Prostate gland (tissue), 2 donors: ENCODE measurements around the gene CFAP107.

Experiments used
- CTCF ChIP-seq, 4 experiments: fragments of 200-600 bp in 2 of 4; fragments of 450-650 bp in 2 of 4; sonication (generic) in 2 of 4; IDR thresholded peaks; 1 replicate in 3 of 4; 2 replicates in 1 of 4; pipeline ENCODE4 v1.5.1; 2016 to 2019; ENCODE audit warnings: antibody characterized with exemption in 4 of 4, mild to moderate bottlenecking in 2 of 4, moderate library complexity in 2 of 4
- POLR2A ChIP-seq: fragments of 450-650 bp; IDR thresholded peaks from one replicate; pipeline ENCODE4 v1.6.1; 2016; ENCODE audit warnings: antibody characterized with exemption, mild to moderate bottlenecking
- POLR2AphosphoS5 ChIP-seq: sonication (generic); formaldehyde crosslinking; IDR thresholded peaks from one replicate; pipeline ENCODE4 v1.6.1; 2017; ENCODE audit warnings: antibody characterized with exemption

DNA sequence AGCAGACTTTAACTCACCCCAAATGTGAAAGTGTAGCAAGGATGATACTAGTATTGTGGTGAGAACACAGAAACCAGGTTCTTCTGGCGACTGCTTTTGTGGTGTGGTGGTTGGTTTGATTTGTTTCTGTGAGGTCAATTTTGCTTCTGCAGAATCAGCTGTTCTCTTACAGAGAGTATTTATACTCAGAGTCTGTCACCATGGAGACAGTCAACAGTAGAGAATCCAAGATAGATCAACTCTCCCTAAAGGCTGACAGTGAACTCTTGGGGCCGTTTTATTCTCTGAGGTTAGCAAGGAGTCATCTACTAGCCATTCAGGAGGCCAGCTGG, at the start of gene CFAP107:
- TF ChIP-seq CTCF (IDR thresholded peaks at IDR 0.05) (no peak), POLR2A (no peak), POLR2AphosphoS5 (no peak)
